Measurements from ENCODE around the gene ARL15. TPM values are rescaled to one million over a fixed set of nuclear protein-coding genes. Genes with fewer than 3 reads are reported as not detected.

Gene ARL15
- total and polyA plus RNA-seq, 8 donors: 20.2 to 27.7 (median 25.1) TPM

DNA sequence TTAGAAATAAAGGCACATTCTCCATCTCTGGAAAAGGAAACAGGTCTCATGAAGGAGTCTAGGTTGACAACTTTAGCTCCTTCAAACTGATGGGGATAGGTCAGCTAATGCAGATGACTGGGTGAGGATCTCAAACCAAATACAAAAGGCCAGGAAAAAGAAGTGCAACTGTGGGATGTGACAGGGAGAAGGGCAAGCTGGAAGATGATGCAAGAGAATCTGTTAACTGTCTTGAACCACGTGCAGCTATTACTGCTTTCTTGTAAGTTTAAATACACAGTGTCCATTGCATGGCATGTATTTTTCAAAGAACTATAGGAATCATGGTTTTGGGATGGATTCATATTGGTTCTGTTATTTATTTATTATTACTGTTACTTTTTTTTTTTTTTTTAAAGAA, 418.1 kb downstream of the ARL15 start:
- H3K4me3 ChIP-seq: no peak overlapping the region
- H3K9me3 ChIP-seq: no peaks in the 10 kb centered on the region
- TF ChIP-seq, protein P1, sequence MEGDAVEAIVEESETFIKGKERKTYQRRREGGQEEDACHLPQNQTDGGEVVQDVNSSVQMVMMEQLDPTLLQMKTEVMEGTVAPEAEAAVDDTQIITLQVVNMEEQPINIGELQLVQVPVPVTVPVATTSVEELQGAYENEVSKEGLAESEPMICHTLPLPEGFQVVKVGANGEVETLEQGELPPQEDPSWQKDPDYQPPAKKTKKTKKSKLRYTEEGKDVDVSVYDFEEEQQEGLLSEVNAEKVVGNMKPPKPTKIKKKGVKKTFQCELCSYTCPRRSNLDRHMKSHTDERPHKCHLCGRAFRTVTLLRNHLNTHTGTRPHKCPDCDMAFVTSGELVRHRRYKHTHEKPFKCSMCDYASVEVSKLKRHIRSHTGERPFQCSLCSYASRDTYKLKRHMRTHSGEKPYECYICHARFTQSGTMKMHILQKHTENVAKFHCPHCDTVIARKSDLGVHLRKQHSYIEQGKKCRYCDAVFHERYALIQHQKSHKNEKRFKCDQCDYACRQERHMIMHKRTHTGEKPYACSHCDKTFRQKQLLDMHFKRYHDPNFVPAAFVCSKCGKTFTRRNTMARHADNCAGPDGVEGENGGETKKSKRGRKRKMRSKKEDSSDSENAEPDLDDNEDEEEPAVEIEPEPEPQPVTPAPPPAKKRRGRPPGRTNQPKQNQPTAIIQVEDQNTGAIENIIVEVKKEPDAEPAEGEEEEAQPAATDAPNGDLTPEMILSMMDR (IDR thresholded peaks at IDR 0.05): no peak
- no peaks in the 10 kb centered on the region for H3K36me3 ChIP-seq
- no peaks in the 10 kb centered on the region for H3K27me3 ChIP-seq
- peak in 2 of 4 donors; percentile 26 to 49 for DNase-seq
- H3K4me1 ChIP-seq: no peaks in the 10 kb centered on the region
- ATAC-seq: no peak
- no peak overlapping the region for H3K27ac ChIP-seq
- intact Hi-C loops (cut with DNase I): no loop called here

DNA sequence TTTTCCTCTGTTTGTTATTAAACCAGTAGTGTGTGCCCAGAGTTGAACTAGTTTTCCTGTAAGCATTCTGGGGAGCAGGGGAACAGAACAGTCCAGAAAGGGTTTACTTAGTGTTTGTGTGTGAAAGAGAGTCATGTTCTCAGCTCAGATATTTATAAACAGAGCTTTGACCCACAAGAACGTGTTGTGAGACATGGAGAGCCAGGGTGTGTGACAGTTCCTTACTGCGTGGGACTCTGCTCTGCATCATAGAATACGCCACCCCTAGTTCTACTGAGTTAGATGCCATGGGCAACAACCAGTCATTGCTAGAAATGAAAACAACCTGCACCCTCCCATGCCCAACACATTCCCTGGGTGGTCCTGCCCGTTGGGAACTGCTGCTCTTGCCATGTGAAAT, 419.2 kb downstream of the ARL15 start:
- ATAC-seq (no peak), DNase-seq (peak in 1 of 4 donors; percentile 13)
- Histone ChIP-seq H3K9me3 (no peaks in the 10 kb centered on the region), H3K4me3 (no peak overlapping the region), H3K36me3 (no peaks in the 10 kb centered on the region), H3K27ac (no peak overlapping the region), H3K4me1 (no peaks in the 10 kb centered on the region), H3K27me3 (no peaks in the 10 kb centered on the region)
- TF ChIP-seq, protein P1 (IDR thresholded peaks at IDR 0.05): no peak
- intact Hi-C loops (cut with DNase I): no loop called here

GRCh38 chr5:53890490-53890889, 419.9 kb downstream of the ARL15 start:
- Histone ChIP-seq H3K36me3 (no peaks in the 10 kb centered on the region), H3K4me1 (no peaks in the 10 kb centered on the region), H3K9me3 (no peaks in the 10 kb centered on the region), H3K27ac (no peak overlapping the region), H3K4me3 (no peak overlapping the region), H3K27me3 (no peaks in the 10 kb centered on the region)
- intact Hi-C loops (cut with DNase I): no loop called here
- DNase-seq: no peak
- ATAC-seq: no peak
- TF ChIP-seq, protein P1 (IDR thresholded peaks at IDR 0.05): no peak

DNA sequence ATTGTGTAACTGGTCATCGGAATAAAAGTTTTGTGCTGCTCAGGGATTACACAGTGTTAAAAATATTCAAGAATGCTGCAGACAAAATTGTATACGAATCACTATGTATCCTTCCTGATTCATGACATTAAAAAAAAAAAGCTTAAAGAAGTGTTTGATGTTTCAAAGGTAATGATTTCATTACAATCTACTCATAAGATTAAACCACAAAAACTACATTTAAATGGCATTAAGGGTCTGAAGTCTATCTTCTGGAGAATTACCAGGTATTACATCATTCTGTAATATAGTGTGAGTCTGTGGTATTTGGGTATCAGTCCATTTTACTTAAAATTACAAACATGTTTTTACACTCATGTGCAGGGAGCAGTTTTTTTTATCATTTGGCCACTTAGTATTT, 425.5 kb downstream of the ARL15 start:
- DNase-seq: no peak
- Histone ChIP-seq H3K27me3 (no peaks in the 10 kb centered on the region), H3K4me1 (no peaks in the 10 kb centered on the region), H3K36me3 (no peaks in the 10 kb centered on the region), H3K9me3 (no peaks in the 10 kb centered on the region), H3K27ac (no peak overlapping the region), H3K4me3 (no peak overlapping the region)
- ATAC-seq: no peak
- TF ChIP-seq, protein P1 (IDR thresholded peaks at IDR 0.05): no peak
- intact Hi-C loops (cut with DNase I): no loop called here

DNA sequence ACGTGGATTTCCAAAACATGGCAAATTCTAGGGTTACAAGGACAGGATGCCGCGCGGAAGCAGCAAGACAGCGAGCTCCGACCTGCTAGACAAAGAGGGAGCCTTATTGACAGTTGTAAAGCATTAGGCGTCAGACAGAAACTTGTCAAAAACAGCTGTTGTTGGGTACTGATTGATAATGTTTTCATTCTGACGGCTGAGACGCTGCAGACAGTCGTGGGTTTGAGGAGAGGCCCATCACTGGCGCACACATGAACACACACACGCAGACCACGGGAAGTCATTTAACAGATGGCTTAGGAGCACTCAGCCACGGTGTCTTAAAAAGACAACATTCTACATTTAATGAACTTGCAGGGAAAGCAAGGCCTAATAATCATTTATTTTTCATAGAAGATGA, 426.0 kb downstream of the ARL15 start:
- no peaks in the 10 kb centered on the region for H3K27me3 ChIP-seq

More for the DNA sequence above, 426.0 kb downstream of the ARL15 start:
- Histone ChIP-seq H3K36me3 (no peaks in the 10 kb centered on the region), H3K4me3 (no peak overlapping the region), H3K4me1 (no peaks in the 10 kb centered on the region), H3K27ac (no peak overlapping the region), H3K9me3 (no peaks in the 10 kb centered on the region)
- ATAC-seq (no peak), DNase-seq (no peak)
- TF ChIP-seq, protein P1 (IDR thresholded peaks at IDR 0.05): no peak
- intact Hi-C loops (cut with DNase I): no loop called here
